Prostate gland (tissue), 2 donors: ENCODE results near the gene SHISAL1.

Experiments
- CTCF ChIP-seq, 4 experiments: fragments of 200-600 bp in 2 of 4; fragments of 450-650 bp in 2 of 4; sonication (generic) in 2 of 4; IDR thresholded peaks; 1 replicate in 3 of 4; 2 replicates in 1 of 4; pipeline ENCODE4 v1.5.1; 2016 to 2019; ENCODE audit warnings: antibody characterized with exemption in 4 of 4, mild to moderate bottlenecking in 2 of 4, moderate library complexity in 2 of 4
- POLR2A ChIP-seq: fragments of 450-650 bp; IDR thresholded peaks from one replicate; pipeline ENCODE4 v1.6.1; 2016; ENCODE audit warnings: antibody characterized with exemption, mild to moderate bottlenecking
- POLR2AphosphoS5 ChIP-seq: sonication (generic); formaldehyde crosslinking; IDR thresholded peaks from one replicate; pipeline ENCODE4 v1.6.1; 2017; ENCODE audit warnings: antibody characterized with exemption

GRCh38 chr22:44314425-44315067 is 1.8 kb upstream of the SHISAL1 start:
- TF ChIP-seq POLR2AphosphoS5 = no peak
- no peak for TF ChIP-seq CTCF (IDR thresholded peaks at IDR 0.05)
- no peak for TF ChIP-seq POLR2A
